Activated effector memory CD4-positive, alpha-beta T cell treated with anti-CD3 and anti-CD28 coated beads, Interleukin-2, amount 50 U/mL, for 16 hours (primary cell): ENCODE results near the gene DUSP8.
A peak's percentile ranks its signal among the peaks of the same experiment; 100 is the strongest.
"Not testable (repeated sequence)": the region's sequence is repeated elsewhere in the genome, so short reads cannot be mapped to it uniquely, and the experiment has no call there.

ENCODE experiments used
- DNase-seq: peaks from one replicate; pipeline ENCODE4 v3.0.0-alpha.2; 2020

The DUSP8 gene

GRCh38 chr11:1584661-1585370 lies 12.7 kb upstream of the DUSP8 start, which contains the start of gene KRTAP5-1:
Gene KRTAP5-1 (minus strand): TSS chr11:1585283. CDS start chr11:1585249, 34 bp downstream.
- DNase-seq: not testable (repeated sequence)

- not testable (repeated sequence) for DNase-seq
Observed at GRCh38 chr11:1582909-1583308, 10.8 kb upstream of the DUSP8 start.

DNA sequence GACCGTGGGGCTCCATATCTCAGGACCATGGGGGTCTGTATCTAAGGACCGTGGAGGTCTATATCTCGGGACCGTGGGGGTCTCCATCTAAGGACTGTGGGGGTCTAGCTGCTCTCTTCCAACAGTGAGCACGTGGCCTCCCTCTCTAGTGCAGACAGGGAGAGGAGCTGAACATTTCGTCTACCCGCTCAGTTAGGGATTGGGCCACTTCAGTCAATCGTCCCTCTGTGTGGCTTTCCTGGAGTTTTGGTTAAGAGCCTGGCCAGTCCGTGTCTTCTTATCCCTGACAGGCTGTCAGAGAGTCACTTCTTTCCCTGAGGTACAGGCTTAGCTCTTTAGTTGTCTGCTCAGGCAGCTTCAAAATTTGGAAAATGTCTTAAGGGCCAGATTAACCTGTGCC lies 9.9 kb upstream of the DUSP8 start:
- no peak for DNase-seq

GRCh38 chr11:1576825-1577224 lies 4.8 kb upstream of the DUSP8 start:
- peak; percentile 9 for DNase-seq

DNA sequence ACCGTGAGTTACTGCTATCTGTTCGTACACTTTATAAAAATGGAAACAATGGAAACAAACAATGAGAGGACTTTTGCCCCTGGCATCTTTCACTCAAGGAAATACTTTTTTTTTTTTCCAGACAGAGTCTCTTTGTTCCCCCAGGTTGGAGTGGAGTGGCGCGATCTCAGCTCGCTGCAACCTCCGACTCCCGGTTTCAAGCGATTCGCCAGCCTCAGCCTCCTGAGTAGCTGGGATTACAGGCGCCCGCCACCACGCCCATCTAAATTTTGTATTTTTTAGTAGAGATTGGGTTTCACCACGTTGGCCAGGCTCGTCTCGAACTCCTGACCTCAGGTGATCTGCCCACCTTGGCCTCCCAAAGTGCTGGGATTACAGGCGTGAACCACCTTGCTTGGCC lies 3.7 kb upstream of the DUSP8 start:
- DNase-seq: not testable (repeated sequence)

DNA sequence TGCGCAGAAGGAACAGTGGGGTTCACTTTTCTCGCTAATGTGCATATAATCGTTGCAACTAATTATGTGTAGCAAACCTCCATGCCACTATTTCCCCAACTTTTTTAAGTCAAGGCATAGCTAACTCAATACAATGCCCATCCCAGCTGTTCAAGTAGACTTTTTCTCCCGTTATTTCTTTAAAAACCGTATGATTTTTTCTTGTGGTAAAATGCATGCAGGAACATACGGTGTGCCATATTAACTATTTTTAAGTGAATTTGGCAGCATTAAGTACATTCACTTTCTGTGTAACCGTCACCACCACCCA lies 2.8 kb upstream of the DUSP8 start:
- no peak for DNase-seq

GRCh38 chr11:1574238-1574932 lies 2.3 kb upstream of the DUSP8 start:
- peak; percentile 87 for DNase-seq

DNA sequence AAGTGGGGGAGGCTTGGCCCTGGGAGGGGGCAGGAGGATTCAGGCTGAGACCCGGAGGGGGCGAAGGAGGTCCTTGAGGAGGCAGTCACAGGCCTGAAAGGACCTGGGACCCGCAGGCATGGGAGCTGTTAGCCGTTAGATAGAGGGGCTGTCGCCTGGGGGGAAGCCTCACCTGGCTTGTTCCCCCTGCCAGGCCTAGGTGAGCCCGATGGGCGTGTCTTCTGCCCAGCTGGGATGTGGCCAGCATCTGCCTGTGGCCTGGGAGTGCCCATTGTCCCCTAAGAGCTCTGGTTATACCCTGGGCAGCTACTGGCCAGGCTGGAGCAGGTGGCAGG lies 1.8 kb upstream of the DUSP8 start:
- no peak for DNase-seq

- DNase-seq: peak; percentile 78
Observed at GRCh38 chr11:1573077-1573902, 1.2 kb upstream of the DUSP8 start.

- peak; percentile 62 for DNase-seq
Observed at GRCh38 chr11:1571760-1572196, 293 bp downstream of the DUSP8 start.

- peak; percentile 65 for DNase-seq
Observed at GRCh38 chr11:1570896-1571759, 943 bp downstream of the DUSP8 start.

- DNase-seq: no peak
Observed at GRCh38 chr11:1570531-1570895, 1.6 kb downstream of the DUSP8 start.

- peak; percentile 62 for DNase-seq
Observed at GRCh38 chr11:1570001-1570453, 2.0 kb downstream of the DUSP8 start.

- no peak for DNase-seq
Observed at GRCh38 chr11:1569251-1569780, 2.8 kb downstream of the DUSP8 start.

DNA sequence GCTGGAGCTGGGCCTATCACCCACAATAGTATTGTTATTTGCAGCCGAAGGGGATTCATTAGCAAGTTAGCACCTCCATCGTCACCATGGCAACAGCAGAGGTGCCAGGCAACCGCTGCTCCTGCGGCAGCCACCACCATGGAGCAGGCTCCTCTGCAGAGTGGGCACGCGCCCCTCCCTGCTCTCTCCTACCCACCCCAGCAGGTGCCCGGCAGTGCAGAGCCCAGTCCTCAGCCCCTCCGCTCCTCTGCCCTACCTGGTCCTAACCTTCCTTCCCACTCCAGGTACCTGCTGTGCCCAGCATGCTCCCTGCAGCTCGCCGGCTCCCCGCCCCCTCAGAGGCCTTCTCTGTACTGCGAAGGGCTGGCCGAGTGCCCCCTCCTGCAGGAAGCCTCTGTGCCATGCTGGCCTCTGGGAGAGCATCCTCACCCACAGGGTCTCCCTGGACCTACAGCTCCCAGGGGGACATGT lies 3.6 kb downstream of the DUSP8 start:
- peak; percentile 74 for DNase-seq

GRCh38 chr11:1567721-1568100 lies 4.4 kb downstream of the DUSP8 start:
- peak; percentile 63 for DNase-seq

DNA sequence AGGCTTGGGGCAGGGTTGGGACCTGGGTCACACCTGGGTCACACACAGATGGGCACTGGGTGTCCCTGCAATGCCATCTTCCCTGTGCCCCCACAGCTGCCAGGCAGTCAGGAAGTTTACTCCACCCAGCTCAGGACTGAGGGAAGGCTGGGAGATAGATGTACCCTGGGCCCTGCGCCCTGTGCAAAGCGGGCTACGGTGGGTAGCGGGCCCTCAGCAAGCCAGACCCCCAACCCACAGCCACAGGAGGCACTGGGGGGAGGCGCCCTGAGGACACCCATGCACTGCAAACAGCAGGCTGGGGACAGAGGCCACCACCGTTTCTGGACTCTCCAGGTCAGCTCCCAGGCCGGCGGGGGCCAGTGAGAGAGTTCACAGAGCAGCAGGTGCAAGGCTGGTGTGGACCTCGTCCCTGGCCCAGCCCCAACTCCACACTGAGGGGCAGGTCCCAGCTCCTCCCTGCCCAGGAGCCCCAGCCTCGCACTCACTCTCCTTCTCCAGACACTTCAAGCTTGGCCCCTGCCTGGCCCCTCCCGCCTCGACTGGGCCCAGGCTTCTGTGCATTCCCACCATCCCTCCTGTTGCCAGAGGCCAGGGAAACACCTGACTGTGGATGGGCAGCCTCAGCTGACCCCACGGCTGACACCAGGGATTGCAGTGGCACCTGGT lies 4.9 kb downstream of the DUSP8 start:
- peak; percentile 63 for DNase-seq

DNA sequence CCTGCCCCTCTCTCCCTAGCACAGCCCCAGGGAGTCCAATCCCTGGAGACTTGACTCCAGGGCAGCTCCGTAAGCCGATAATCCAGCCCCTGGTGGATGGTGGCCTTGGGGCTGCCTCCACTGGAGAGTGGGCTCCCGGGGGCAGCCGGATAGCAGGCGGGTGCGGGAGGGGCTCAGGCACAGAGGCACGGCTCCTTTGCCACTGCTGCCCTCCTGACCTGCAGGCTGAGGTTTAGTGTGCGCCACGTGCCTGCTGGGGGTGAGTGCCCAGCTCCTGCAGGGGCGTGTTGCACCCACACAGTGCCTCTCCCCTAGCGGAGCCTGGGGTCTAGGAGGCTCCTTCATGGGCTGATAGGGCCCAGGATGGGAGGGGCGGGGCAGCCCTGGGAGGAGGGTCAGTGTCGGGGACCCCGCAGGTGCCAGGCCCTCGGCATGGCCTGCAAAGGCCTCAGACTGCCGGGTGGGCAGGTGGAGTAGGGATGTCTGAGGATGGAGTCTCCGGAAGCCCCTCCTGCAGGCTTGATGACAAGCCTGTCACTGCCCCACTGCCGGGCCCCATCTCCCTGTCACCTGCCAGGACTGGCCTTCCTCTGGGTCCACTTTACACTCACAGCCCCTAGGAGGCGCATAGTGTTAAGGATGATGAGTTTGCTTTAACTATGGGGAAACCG lies 5.6 kb downstream of the DUSP8 start:
- DNase-seq: peak; percentile 63

DNA sequence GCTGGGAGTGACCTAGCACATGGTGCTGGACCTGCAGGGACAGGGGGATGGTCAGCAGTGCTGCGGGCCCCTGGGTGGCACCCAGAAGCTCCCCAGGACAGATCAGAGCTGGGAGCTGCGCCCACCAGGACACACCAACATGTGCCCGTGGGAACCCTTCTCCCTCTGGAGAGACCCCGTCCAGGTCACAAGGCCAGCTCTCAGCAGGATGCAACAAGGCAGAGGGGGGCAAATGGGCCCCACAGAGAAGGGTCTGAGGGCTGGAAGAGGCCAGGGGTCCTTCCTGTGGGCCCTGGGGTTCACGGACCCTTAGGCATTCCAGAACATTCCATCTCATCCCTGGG lies 6.2 kb downstream of the DUSP8 start:
- DNase-seq: no peak

GRCh38 chr11:1565173-1565903 lies 6.7 kb downstream of the DUSP8 start:
- peak; percentile 64 for DNase-seq
